Glutamatergic neuron (in vitro differentiated cells): ENCODE data around the gene NELFE. TPM values are rescaled to one million over a fixed set of nuclear protein-coding genes. Genes with fewer than 3 reads are reported as not detected.

Source experiments
- DNase-seq: peaks from one replicate; pipeline ENCODE4 v3.0.0; 2022
- H3K27ac Mint-ChIP-seq: one replicate; pipeline ENCODE4 v1.8.0; 2020; ENCODE audit warnings: mild to moderate bottlenecking, mixed read lengths, inconsistent platforms; ENCODE audit not compliant: unreplicated experiment
- H3K27me3 Mint-ChIP-seq: one replicate; pipeline ENCODE4 v1.8.0; 2020; ENCODE audit warnings: mild to moderate bottlenecking, moderate library complexity, mixed read lengths, inconsistent platforms; ENCODE audit not compliant: unreplicated experiment
- H3K36me3 Mint-ChIP-seq: one replicate; pipeline ENCODE4 v1.8.0; 2020; ENCODE audit warnings: mild to moderate bottlenecking, mixed read lengths, inconsistent platforms; ENCODE audit not compliant: unreplicated experiment
- H3K4me1 Mint-ChIP-seq: one replicate; pipeline ENCODE4 v1.8.0; 2020; ENCODE audit warnings: mild to moderate bottlenecking, low read depth, mixed read lengths, inconsistent platforms; ENCODE audit not compliant: unreplicated experiment
- H3K4me3 Mint-ChIP-seq: one replicate; pipeline ENCODE4 v1.8.0; 2020; ENCODE audit warnings: mild to moderate bottlenecking, mixed read lengths, inconsistent platforms; ENCODE audit not compliant: unreplicated experiment
- H3K9me3 Mint-ChIP-seq: one replicate; pipeline ENCODE4 v1.8.0; 2020; ENCODE audit warnings: mild to moderate bottlenecking, moderate library complexity, mixed read lengths, inconsistent platforms; ENCODE audit not compliant: unreplicated experiment
- total RNA-seq: library from RNA; stranded (reverse); fragmentation: NEBNext Ultra II Directional; extraction: Animal tissue kit (Norgen Biotek cat#: 25700); gene quantifications from one replicate; pipeline ENCODE4 v1.2.1, GENCODE V29; 2021; ENCODE audit not compliant: unreplicated experiment
- TF ChIP-seq, protein P1 (sequence below): fragments of 200-600 bp; sonication (generic); IDR thresholded peaks from one replicate; pipeline ENCODE4 v1.5.0; 2021; ENCODE audit not compliant: partially characterized antibody, unreplicated experiment

The NELFE gene
- total RNA-seq, 1 donor from 2014 or later: 52.7 TPM

DNA sequence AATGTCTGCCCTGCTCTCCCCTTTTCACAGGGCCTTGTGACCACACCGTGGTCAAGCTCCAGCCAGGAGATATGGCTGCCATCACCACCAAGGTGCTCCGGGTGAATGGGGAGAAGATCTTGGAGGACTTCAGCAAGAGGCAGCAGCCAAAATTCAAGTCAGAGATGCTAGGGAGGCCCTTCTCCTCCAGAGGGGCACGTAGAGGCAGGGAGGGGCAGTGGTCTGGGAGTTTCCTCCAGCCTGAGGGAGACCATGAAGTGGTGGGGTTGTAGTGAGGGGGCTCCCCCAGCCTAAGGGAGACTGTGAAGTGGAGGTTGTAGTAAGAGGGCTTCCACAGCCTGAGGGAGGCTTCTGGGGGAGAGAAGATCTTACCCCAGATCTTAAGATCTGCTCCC is 9.2 kb upstream of the NELFE start:
- no peak overlapping the region for H3K27ac Mint-ChIP-seq
- DNase-seq: no peak
- no peaks in the 10 kb centered on the region for H3K36me3 Mint-ChIP-seq
- H3K4me1 Mint-ChIP-seq: peaks cover 3% of the 10 kb centered on the region
- peak overlapping the region; percentile 15 for H3K4me3 Mint-ChIP-seq
- peaks cover 12% of the 10 kb centered on the region for H3K27me3 Mint-ChIP-seq
- TF ChIP-seq, protein P1, sequence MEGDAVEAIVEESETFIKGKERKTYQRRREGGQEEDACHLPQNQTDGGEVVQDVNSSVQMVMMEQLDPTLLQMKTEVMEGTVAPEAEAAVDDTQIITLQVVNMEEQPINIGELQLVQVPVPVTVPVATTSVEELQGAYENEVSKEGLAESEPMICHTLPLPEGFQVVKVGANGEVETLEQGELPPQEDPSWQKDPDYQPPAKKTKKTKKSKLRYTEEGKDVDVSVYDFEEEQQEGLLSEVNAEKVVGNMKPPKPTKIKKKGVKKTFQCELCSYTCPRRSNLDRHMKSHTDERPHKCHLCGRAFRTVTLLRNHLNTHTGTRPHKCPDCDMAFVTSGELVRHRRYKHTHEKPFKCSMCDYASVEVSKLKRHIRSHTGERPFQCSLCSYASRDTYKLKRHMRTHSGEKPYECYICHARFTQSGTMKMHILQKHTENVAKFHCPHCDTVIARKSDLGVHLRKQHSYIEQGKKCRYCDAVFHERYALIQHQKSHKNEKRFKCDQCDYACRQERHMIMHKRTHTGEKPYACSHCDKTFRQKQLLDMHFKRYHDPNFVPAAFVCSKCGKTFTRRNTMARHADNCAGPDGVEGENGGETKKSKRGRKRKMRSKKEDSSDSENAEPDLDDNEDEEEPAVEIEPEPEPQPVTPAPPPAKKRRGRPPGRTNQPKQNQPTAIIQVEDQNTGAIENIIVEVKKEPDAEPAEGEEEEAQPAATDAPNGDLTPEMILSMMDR: no peak
- peaks cover 17% of the 10 kb centered on the region for H3K9me3 Mint-ChIP-seq

DNA sequence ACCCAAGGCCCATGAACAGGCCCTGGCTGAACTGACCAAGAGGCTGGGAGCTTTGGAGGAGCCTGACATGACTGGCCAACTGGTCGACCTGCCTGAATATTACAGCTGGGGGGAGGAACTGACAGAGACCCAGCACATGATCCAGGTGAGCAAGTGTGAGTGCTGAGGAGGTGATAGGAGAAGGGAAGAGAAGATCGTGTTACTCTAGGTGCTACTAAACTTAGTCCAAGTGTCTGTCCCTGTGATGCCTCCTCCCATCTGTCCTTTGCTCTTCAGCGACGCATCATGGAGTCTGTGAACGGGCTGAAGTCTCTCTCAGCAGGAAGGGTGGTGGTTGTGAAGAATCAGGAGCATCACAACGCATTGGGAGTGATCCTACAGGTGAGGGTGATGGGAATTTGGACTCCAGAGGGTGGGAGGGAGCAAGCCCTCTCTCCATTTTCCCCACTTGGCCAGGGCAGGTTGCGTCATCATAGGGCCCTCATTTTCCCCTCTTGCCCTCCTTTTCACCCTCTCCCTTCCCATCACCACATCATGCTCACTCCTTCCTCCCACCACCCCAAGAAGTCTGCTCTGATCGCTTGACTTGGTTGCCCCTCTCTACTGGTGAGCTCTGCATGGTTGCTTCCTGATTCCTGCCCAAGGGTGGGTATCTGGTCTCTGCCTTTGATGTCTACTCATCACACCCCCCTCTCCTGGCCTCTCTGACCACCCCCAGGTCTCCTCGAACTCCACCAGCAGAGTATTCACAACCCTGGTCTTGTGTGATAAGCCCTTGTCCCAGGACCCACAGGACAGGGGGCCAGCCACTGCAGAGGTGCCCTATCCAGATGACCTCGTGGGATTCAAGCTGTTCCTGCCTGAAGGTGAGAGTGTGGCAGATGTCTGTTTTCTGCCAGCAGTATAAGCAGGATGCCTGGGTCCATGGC is 8.5 kb upstream of the NELFE start:
- TF ChIP-seq, protein P1: no peak
- no peaks in the 10 kb centered on the region for H3K4me1 Mint-ChIP-seq
- H3K4me3 Mint-ChIP-seq: peak overlapping the region; percentile 15
- no peaks in the 10 kb centered on the region for H3K36me3 Mint-ChIP-seq
- peaks cover 11% of the 10 kb centered on the region for H3K27me3 Mint-ChIP-seq
- DNase-seq: no peak
- H3K9me3 Mint-ChIP-seq: peaks cover 13% of the 10 kb centered on the region
- H3K27ac Mint-ChIP-seq: no peak overlapping the region

DNA sequence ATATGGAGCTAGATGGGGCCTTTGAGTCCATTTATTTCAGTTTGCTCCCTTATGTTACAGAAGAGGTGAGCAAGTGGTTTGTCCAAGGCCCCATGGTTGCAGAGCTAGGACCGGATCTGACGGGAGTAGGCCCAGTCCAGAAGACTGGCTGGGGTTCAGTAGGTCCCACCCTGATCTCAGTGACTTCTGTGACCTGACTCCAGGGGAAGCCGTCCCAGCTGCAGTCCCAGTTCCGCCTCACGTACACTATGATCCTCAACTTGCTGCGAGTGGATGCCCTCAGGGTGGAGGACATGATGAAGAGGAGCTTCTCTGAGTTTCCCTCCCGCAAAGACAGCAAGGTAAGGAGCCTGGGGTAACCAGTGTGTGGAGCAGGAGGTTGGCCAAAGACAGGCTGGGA is 7.7 kb upstream of the NELFE start:
- no peak for DNase-seq
- Mint-ChIP-seq H3K9me3 (peaks cover 8% of the 10 kb centered on the region), H3K4me1 (no peaks in the 10 kb centered on the region), H3K27ac (no peak overlapping the region), H3K27me3 (peaks cover 5% of the 10 kb centered on the region), H3K4me3 (no peak overlapping the region), H3K36me3 (no peaks in the 10 kb centered on the region)
- TF ChIP-seq, protein P1: no peak

DNA sequence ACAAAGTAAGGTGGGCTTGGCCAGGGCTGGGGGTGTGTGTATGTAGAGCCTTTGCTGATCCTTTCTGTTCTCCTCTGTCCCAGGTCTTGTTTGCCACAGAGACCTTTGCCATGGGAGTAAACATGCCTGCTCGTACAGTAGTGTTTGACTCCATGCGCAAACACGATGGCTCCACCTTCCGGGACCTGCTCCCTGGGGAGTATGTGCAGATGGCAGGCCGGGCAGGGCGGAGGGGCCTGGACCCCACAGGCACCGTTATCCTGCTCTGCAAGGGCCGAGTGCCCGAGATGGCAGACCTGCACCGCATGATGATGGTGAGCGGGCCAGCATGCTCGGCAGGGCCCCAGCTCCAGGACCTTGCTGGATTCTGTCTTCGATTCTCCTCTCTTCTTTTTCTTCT is 6.9 kb upstream of the NELFE start:
- DNase-seq: no peak
- H3K36me3 Mint-ChIP-seq: no peaks in the 10 kb centered on the region
- H3K9me3 Mint-ChIP-seq: peaks cover 8% of the 10 kb centered on the region
- H3K27ac Mint-ChIP-seq: no peak overlapping the region
- H3K4me1 Mint-ChIP-seq: no peaks in the 10 kb centered on the region
- peaks cover 4% of the 10 kb centered on the region for H3K27me3 Mint-ChIP-seq
- H3K4me3 Mint-ChIP-seq: no peak overlapping the region
- TF ChIP-seq, protein P1: no peak

DNA sequence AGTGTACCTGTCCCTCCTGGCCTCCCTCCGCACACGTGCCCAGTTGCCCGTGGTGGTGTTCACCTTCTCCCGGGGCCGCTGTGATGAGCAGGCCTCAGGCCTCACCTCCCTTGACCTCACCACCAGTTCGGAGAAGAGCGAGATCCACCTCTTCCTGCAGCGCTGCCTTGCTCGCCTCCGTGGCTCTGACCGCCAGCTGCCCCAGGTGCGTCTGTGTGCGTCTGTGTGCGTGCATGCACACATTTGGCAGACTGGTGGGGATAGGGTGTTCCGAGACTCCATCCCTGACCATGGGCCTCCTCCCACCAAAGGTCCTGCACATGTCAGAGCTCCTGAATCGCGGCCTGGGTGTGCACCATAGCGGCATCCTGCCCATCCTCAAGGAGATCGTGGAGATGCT is 5.2 kb upstream of the NELFE start:
- H3K9me3 Mint-ChIP-seq: peaks cover 9% of the 10 kb centered on the region
- H3K27ac Mint-ChIP-seq: no peak overlapping the region
- no peak for DNase-seq
- H3K36me3 Mint-ChIP-seq: no peaks in the 10 kb centered on the region
- peaks cover 5% of the 10 kb centered on the region for H3K4me1 Mint-ChIP-seq
- H3K27me3 Mint-ChIP-seq: peaks cover 6% of the 10 kb centered on the region
- H3K4me3 Mint-ChIP-seq: no peak overlapping the region
- TF ChIP-seq, protein P1: no peak
